Measurements from ENCODE around the gene ZNF236. TPM values are rescaled to one million over a fixed set of nuclear protein-coding genes. Genes with fewer than 3 reads are reported as not detected.
A peak's percentile ranks its signal among the peaks of the same experiment; 100 is the strongest.

The ZNF236 gene
- total RNA-seq, 2 experiments from 2014 or later = 6.6 to 16.1 TPM

GRCh38 chr18:76978616-76979015, 156.3 kb downstream of the ZNF236 start:
- ChIA-PET POLR2A (interaction anchor here (0.5 to 3.0 kb wide), 2 partner anchors 13 to 152 kb away, joined by 3 to 9 read pairs; no protein-coding TSS in a partner anchor), CTCF (ENCODE audit: unreplicated experiment) (no interaction called here)
- H3K9me3 ChIP-seq (ENCODE audit: low read length) = no peaks in the 10 kb centered on the region
- BruUV-seq (replicated peaks) = no TSS peak
- TF ChIP-seq, protein P1, sequence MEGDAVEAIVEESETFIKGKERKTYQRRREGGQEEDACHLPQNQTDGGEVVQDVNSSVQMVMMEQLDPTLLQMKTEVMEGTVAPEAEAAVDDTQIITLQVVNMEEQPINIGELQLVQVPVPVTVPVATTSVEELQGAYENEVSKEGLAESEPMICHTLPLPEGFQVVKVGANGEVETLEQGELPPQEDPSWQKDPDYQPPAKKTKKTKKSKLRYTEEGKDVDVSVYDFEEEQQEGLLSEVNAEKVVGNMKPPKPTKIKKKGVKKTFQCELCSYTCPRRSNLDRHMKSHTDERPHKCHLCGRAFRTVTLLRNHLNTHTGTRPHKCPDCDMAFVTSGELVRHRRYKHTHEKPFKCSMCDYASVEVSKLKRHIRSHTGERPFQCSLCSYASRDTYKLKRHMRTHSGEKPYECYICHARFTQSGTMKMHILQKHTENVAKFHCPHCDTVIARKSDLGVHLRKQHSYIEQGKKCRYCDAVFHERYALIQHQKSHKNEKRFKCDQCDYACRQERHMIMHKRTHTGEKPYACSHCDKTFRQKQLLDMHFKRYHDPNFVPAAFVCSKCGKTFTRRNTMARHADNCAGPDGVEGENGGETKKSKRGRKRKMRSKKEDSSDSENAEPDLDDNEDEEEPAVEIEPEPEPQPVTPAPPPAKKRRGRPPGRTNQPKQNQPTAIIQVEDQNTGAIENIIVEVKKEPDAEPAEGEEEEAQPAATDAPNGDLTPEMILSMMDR (conservative IDR thresholded peaks at IDR 0.05; ENCODE audit: low read length) = no peak
- TF ChIP-seq EZH2phosphoT487 (IDR thresholded peaks at IDR 0.05; ENCODE audit: borderline replicate concordance, low read depth, low read length) = no peak
- no peaks in the 10 kb centered on the region for H4K20me1 ChIP-seq (ENCODE audit: insufficient read depth, low read length)
- peak; percentile 79 for DNase-seq (ENCODE audit: low spot score)
- H3K4me2 ChIP-seq (ENCODE audit: low read length) = peak overlapping the region; percentile 95
- peaks cover 71% of the 10 kb centered on the region for H3K4me1 ChIP-seq (ENCODE audit: insufficient read depth, low read length, poor library complexity, severe bottlenecking)
- peak overlapping the region; percentile 64 for H3K4me3 ChIP-seq (ENCODE audit: low read depth, low read length, poor library complexity, severe bottlenecking)
- H3K9me2 ChIP-seq (ENCODE audit: insufficient read depth, low read length) = no peaks in the 10 kb centered on the region
- intact Hi-C loops (cut with micrococcal nuclease; ENCODE audit: unreplicated experiment) = no loop called here
- no peak overlapping the region; the same call in 1 of the 2 replicates for H2AFZ ChIP-seq (ENCODE audit: low read length)
- no peaks in the 10 kb centered on the region for H3K36me3 ChIP-seq (ENCODE audit: insufficient read depth, low read length)
- no peaks in the 10 kb centered on the region for H3K79me2 ChIP-seq (ENCODE audit: insufficient read depth, low read depth, low read length)
- peak overlapping the region; percentile 80 for H3K27ac ChIP-seq (ENCODE audit: low read depth, low read length, poor library complexity, severe bottlenecking)

DNA sequence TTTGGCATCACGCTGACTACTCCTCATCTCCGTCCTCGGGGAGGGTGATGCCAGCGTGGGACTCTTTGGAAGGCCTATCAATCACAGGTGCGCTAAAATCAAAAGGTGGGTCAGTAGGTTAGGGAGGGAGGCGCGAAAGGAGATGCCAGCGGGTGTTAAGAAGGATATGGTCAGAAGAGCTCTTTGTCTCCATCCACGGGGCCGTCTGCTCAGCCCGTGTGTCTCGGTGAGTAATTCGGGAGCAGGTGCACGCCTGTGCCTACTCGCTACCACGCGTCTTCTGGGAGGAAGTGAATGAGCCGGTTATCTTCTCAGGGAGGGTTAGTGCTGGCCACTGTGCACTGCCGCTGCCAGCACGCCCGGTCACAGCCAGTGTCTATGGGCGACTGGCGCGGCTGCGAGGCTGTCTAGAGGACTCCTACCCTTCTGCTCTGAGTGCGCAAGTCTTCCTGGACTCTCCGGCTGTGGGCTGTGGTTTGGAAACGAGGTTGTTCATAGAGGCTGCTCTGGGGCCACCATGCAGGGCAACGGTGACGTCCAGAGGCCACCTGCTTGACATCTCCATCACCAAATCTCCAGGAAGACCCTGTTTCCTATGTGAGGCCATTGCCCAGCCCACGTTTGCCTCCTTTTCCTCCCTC, 156.9 kb downstream of the ZNF236 start:
- Histone ChIP-seq H3K4me1 (ENCODE audit: insufficient read depth, low read length, poor library complexity, severe bottlenecking) (peaks cover 71% of the 10 kb centered on the region), H3K9me3 (ENCODE audit: low read length) (no peaks in the 10 kb centered on the region), H2AFZ (ENCODE audit: low read length) (no peak overlapping the region), H4K20me1 (ENCODE audit: insufficient read depth, low read length) (no peaks in the 10 kb centered on the region), H3K4me2 (ENCODE audit: low read length) (peak overlapping the region; percentile 95), H3K9me2 (ENCODE audit: insufficient read depth, low read length) (no peaks in the 10 kb centered on the region), H3K4me3 (ENCODE audit: low read depth, low read length, poor library complexity, severe bottlenecking) (peak overlapping the region; percentile 64), H3K79me2 (ENCODE audit: insufficient read depth, low read depth, low read length) (no peaks in the 10 kb centered on the region), H3K36me3 (ENCODE audit: insufficient read depth, low read length) (no peaks in the 10 kb centered on the region), H3K27ac (ENCODE audit: low read depth, low read length, poor library complexity, severe bottlenecking) (peak overlapping the region; percentile 80)
- POLR2A ChIA-PET = interaction anchor here (3.0 kb wide), 1 partner anchor 14 kb away, joined by 9 read pairs; no protein-coding TSS in a partner anchor
- intact Hi-C loops (cut with micrococcal nuclease; ENCODE audit: unreplicated experiment) = no loop called here
- BruUV-seq (replicated peaks) = no TSS peak
- TF ChIP-seq, protein P1 (conservative IDR thresholded peaks at IDR 0.05; ENCODE audit: low read length) = no peak
- TF ChIP-seq EZH2phosphoT487 (IDR thresholded peaks at IDR 0.05; ENCODE audit: borderline replicate concordance, low read depth, low read length) = no peak
- CTCF ChIA-PET (ENCODE audit: unreplicated experiment) = no interaction called here
- no peak for DNase-seq (ENCODE audit: low spot score)

DNA sequence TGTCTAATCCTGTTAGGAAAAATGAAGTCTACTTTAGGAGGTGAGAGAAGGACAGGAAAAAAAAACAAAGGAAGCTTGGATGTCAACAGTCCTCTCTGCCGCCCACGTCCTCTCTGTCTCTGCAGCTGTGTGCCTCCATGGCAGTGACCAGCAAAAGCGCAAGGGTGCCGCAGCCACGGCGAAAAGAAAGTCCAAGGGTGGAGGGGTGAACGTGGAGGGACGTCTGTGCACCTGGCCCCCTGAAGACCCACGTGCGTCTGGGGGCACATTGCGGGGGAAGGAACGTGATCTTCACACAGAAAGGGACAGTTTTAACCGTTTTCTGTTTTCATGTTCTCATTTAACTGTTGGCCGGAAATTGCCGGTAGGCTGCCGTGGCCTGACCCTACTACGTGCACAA, 157.5 kb downstream of the ZNF236 start:
- ChIA-PET POLR2A (interaction anchor here (1.7 to 3.0 kb wide), 2 partner anchors 14 to 16 kb away, joined by 5 to 9 read pairs; no protein-coding TSS in a partner anchor), CTCF (ENCODE audit: unreplicated experiment) (interaction anchor here (1.7 kb wide), 1 partner anchor 14 kb away, joined by 10 read pairs; no protein-coding TSS in a partner anchor)
- Histone ChIP-seq H3K9me2 (ENCODE audit: insufficient read depth, low read length) (no peaks in the 10 kb centered on the region), H3K4me1 (ENCODE audit: insufficient read depth, low read length, poor library complexity, severe bottlenecking) (peaks cover 71% of the 10 kb centered on the region), H3K36me3 (ENCODE audit: insufficient read depth, low read length) (no peaks in the 10 kb centered on the region), H3K4me3 (ENCODE audit: low read depth, low read length, poor library complexity, severe bottlenecking) (peak overlapping the region; percentile 64), H2AFZ (ENCODE audit: low read length) (0 out of 2 replicates have a peak overlapping the region, but pooled peaks have one; percentile 50), H3K4me2 (ENCODE audit: low read length) (peak overlapping the region; percentile 95), H3K79me2 (ENCODE audit: insufficient read depth, low read depth, low read length) (no peaks in the 10 kb centered on the region), H3K9me3 (ENCODE audit: low read length) (no peaks in the 10 kb centered on the region), H4K20me1 (ENCODE audit: insufficient read depth, low read length) (no peaks in the 10 kb centered on the region), H3K27ac (ENCODE audit: low read depth, low read length, poor library complexity, severe bottlenecking) (peak overlapping the region; percentile 80)
- intact Hi-C loops (cut with micrococcal nuclease; ENCODE audit: unreplicated experiment) = loop anchor here (2.0 to 5.0 kb wide), 2 partner anchors 142 to 177 kb away; no protein-coding TSS in a partner anchor
- BruUV-seq (replicated peaks) = no TSS peak
- DNase-seq (ENCODE audit: low spot score) = no peak
- TF ChIP-seq, protein P1 (conservative IDR thresholded peaks at IDR 0.05; ENCODE audit: low read length) = no peak
